ENCODE measurements around the gene PTGES2. TPM values are rescaled to one million over a fixed set of nuclear protein-coding genes. Genes with fewer than 3 reads are reported as not detected.

Gene PTGES2
- polyA plus RNA-seq, 1 donor from 2014 or later: 55.9 TPM

DNA sequence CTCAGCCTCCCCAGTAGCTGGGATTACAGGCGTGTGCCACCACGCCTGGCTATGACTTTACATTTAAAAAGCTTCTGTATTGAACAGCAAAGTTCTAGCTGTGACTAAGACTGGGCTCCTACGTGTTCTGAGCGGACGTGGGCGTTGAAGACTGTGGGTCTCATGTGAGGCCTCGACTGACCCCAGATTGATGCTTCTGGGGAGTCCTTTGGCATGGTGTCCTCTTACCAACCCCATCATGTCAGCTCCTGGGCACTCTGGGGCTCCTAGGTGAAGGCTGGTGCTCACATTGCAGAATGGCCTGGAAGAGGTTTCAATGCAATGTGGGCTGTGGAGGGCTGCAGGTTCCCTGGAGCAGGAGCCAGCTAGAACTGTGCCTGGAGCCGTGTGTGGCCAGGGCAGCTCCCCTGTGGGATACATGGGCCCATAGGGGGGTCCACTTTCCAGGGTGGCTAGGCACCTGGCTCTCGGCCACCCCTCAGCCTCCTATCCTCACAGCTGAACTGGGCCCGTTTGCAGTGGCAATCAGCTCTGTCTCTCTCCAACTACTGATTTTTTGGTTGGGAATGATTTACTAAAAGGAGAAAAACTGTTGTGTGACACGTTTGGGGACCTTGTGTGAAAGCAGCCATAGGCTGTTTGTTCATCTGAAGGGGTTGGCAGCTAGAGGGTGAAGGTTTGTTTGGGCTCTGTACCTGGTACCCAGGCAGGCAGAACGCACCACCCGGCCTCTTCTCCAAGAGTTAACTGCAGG lies 29.8 kb downstream of the PTGES2 start:
- Histone ChIP-seq H4K20me1 (ENCODE audit: insufficient read depth) (no peaks in the 10 kb centered on the region), H3F3A (ENCODE audit: insufficient read depth, low read length, poor library complexity, severe bottlenecking) (peaks cover 7% of the 10 kb centered on the region), H2AFZ (ENCODE audit: low read depth, low read length) (no peak overlapping the region), H3K9me3 (ENCODE audit: low read length) (no peaks in the 10 kb centered on the region), H3K4me2 (ENCODE audit: low read length) (peak overlapping the region; percentile 37), H3K9ac (ENCODE audit: low read length) (peak overlapping the region; percentile 69), H3K36me3 (ENCODE audit: insufficient read depth, low read length) (no peaks in the 10 kb centered on the region), H3K27me3 (ENCODE audit: insufficient read depth, low read depth, low read length) (no peaks in the 10 kb centered on the region), H3K9me2 (ENCODE audit: insufficient read depth, low read length) (no peaks in the 10 kb centered on the region), H3K79me2 (replicated peaks; ENCODE audit: insufficient read depth, low read length) (peaks cover 14% of the 10 kb centered on the region), H3K4me3 (ENCODE audit: low read length) (peak overlapping the region; percentile 67), H3K27ac (ENCODE audit: low read length) (peak overlapping the region; percentile 71)
- TF ChIP-seq SMC3 (conservative IDR thresholded peaks at IDR 0.05; ENCODE audit: poor library complexity) (peak; percentile 2), RAD21 (conservative IDR thresholded peaks at IDR 0.05) (no peak)

GRCh38 chr9:128096616-128097536 lies 30.7 kb downstream of the PTGES2 start:
- H3K9me3 ChIP-seq (ENCODE audit: low read length): no peaks in the 10 kb centered on the region
- H3K79me2 ChIP-seq (replicated peaks; ENCODE audit: insufficient read depth, low read length): peaks cover 23% of the 10 kb centered on the region
- H3K9ac ChIP-seq (ENCODE audit: low read length): no peak overlapping the region
- no peak overlapping the region for H2AFZ ChIP-seq (ENCODE audit: low read depth, low read length)
- no peak overlapping the region for H3K27ac ChIP-seq (ENCODE audit: low read length)
- H3K9me2 ChIP-seq (ENCODE audit: insufficient read depth, low read length): no peaks in the 10 kb centered on the region
- H3K36me3 ChIP-seq (ENCODE audit: insufficient read depth, low read length): no peaks in the 10 kb centered on the region
- peaks cover 7% of the 10 kb centered on the region for H3F3A ChIP-seq (ENCODE audit: insufficient read depth, low read length, poor library complexity, severe bottlenecking)
- no peak for TF ChIP-seq POLR2AphosphoS5 (IDR thresholded peaks at IDR 0.05)
- TF ChIP-seq RAD21 (conservative IDR thresholded peaks at IDR 0.05): no peak
- TF ChIP-seq EP300 (conservative IDR thresholded peaks at IDR 0.05; ENCODE audit: poor library complexity, severe bottlenecking): no peak
- TF ChIP-seq, protein P1, sequence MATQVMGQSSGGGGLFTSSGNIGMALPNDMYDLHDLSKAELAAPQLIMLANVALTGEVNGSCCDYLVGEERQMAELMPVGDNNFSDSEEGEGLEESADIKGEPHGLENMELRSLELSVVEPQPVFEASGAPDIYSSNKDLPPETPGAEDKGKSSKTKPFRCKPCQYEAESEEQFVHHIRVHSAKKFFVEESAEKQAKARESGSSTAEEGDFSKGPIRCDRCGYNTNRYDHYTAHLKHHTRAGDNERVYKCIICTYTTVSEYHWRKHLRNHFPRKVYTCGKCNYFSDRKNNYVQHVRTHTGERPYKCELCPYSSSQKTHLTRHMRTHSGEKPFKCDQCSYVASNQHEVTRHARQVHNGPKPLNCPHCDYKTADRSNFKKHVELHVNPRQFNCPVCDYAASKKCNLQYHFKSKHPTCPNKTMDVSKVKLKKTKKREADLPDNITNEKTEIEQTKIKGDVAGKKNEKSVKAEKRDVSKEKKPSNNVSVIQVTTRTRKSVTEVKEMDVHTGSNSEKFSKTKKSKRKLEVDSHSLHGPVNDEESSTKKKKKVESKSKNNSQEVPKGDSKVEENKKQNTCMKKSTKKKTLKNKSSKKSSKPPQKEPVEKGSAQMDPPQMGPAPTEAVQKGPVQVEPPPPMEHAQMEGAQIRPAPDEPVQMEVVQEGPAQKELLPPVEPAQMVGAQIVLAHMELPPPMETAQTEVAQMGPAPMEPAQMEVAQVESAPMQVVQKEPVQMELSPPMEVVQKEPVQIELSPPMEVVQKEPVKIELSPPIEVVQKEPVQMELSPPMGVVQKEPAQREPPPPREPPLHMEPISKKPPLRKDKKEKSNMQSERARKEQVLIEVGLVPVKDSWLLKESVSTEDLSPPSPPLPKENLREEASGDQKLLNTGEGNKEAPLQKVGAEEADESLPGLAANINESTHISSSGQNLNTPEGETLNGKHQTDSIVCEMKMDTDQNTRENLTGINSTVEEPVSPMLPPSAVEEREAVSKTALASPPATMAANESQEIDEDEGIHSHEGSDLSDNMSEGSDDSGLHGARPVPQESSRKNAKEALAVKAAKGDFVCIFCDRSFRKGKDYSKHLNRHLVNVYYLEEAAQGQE (IDR thresholded peaks at IDR 0.05; ENCODE audit: borderline replicate concordance): no peak
- TF ChIP-seq EZH2 (IDR thresholded peaks at IDR 0.05; ENCODE audit: borderline replicate concordance, insufficient read depth, low read length, poor library complexity, severe bottlenecking): no peak
- no peak for TF ChIP-seq TAF1 (IDR thresholded peaks at IDR 0.05; ENCODE audit: low read depth)
- TF ChIP-seq MXI1 (conservative IDR thresholded peaks at IDR 0.05; ENCODE audit: poor library complexity, severe bottlenecking): no peak
- TF ChIP-seq, protein P2, sequence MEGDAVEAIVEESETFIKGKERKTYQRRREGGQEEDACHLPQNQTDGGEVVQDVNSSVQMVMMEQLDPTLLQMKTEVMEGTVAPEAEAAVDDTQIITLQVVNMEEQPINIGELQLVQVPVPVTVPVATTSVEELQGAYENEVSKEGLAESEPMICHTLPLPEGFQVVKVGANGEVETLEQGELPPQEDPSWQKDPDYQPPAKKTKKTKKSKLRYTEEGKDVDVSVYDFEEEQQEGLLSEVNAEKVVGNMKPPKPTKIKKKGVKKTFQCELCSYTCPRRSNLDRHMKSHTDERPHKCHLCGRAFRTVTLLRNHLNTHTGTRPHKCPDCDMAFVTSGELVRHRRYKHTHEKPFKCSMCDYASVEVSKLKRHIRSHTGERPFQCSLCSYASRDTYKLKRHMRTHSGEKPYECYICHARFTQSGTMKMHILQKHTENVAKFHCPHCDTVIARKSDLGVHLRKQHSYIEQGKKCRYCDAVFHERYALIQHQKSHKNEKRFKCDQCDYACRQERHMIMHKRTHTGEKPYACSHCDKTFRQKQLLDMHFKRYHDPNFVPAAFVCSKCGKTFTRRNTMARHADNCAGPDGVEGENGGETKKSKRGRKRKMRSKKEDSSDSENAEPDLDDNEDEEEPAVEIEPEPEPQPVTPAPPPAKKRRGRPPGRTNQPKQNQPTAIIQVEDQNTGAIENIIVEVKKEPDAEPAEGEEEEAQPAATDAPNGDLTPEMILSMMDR (IDR thresholded peaks at IDR 0.05; ENCODE audit: poor library complexity, severe bottlenecking): no peak
- no peak for TF ChIP-seq SMC3 (conservative IDR thresholded peaks at IDR 0.05; ENCODE audit: poor library complexity)
- H4K20me1 ChIP-seq (ENCODE audit: insufficient read depth): no peaks in the 10 kb centered on the region
- H3K4me2 ChIP-seq (ENCODE audit: low read length): no peak overlapping the region
- H3K27me3 ChIP-seq (ENCODE audit: insufficient read depth, low read depth, low read length): no peaks in the 10 kb centered on the region
- no peak overlapping the region for H3K4me3 ChIP-seq (ENCODE audit: low read length)

Measured in neural cell (in vitro differentiated cells).